ENCODE measurements around the gene GRAP2.
"Not testable (repeated sequence)": the region's sequence is repeated elsewhere in the genome, so short reads cannot be mapped to it uniquely, and the experiment has no call there.

Gene GRAP2

DNA sequence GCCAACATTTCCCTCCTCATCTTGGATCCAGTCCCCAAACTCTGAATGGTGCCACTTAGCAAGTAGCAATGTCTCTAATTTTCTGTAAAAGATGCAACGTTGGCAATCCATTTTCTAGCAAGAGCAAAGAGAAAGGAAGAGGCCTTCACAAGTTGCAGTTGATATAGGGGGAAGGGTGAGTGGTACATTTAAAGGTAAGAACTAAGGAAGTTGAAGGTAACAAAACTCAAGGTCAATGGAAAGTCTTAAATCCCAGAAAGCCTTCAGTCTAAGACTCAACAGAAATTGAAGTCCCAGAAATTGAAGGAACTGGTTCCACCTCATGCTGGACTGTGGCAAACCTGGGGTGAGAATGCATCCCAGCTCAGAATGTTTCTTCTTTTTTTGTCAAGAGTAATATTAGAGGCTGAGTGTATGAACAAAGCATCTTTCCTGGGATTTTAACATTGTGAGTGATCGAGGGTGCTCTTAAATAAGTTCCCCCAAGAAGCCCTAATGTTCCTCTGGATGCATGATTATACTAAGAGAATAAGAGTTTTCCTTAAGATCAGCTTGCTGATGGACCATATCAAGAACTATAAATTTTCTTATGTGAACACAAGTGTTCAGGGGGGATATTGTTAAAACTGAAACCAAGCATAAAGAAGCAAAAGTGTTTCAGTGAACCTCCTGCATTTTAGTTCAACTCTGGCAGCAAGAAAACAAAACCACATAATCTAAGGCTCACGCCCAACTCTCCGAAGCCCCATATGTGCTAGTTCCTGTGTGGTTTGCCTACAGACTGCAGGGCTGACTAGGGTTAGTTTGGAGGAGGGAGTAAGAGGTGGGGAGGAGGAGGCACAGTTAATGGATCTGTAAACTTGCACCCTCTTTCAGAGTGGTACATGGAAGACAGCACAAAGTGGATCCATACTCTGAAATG lies at the start of gene GRAP2:
Gene GRAP2, plus strand, starts transcription at position 779 of the 922 bp plus-strand sequence. CDS start 46,023 bp downstream, outside the sequence.
- DNase-seq: no peak

DNA sequence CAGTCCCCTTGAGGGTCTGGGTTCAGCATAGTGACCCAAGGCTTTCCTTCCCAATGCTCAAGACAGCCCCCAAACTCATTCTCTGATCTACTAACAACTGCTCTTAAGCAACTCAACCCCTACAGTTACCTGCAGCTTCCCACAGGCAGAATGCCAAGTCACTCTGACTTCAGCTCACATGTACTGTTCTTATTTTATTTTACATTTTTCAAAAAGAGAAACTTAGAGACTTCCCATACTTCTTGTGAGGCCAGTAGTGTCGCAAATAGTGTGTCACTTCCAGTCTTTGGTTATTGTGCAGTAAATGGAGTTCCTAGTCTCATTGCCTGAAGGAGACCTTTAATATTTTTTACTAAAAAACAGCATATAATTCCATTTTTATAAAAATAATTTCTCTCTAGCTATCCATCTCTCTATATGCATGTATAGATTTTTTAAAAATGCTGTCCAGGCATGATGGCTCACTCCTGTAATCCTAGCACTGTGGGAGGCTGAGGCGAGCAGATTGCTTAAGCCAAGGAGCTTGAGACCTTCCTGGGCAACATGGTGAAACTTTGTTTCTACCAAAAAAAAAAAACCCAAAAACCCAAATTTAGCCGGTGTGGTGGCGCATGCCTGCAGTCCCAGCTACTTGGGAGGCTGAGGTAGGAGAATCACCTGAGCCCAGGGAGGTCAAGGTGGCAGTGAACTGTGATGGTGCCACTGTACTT lies 49.1 kb upstream of the GRAP2 start:
- DNase-seq: no peak

DNA sequence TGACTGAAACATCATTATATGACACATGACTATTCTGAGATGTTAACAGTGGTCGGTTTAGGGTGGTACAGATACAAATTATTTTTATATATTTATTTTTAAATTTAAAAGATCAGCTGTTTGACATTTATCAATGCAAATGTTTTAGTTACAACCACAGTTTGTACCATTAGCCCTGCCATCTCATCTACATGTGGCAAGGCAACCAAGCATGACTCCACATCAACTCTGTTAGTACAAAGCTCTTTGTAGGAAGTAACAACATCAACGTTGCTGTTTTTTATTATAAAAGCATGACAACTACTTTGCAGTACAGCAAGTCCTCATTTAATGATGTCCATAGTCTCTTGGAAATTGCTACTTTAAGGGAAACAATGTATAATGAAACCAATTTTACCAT lies 48.1 kb upstream of the GRAP2 start:
- DNase-seq: no peak

DNA sequence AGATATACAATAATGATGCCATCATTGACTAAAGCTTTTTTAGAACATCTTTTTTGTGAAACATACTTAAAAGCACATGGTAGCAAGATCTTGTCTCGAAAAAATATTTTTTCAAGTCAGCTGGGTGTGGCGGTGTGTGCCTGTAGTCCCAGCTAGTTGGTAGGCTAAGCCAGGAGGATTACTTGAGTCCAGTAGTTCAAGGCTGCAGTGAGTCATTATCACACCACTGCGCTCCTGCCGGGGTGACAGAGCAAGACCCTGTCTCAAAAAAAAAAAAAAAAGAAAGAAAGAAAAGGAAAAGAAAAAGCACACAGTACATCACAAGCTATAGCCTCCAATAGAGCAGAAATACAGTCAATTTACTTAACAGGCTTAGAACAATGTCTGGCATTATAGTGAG lies 44.3 kb upstream of the GRAP2 start:
- DNase-seq: no peak

DNA sequence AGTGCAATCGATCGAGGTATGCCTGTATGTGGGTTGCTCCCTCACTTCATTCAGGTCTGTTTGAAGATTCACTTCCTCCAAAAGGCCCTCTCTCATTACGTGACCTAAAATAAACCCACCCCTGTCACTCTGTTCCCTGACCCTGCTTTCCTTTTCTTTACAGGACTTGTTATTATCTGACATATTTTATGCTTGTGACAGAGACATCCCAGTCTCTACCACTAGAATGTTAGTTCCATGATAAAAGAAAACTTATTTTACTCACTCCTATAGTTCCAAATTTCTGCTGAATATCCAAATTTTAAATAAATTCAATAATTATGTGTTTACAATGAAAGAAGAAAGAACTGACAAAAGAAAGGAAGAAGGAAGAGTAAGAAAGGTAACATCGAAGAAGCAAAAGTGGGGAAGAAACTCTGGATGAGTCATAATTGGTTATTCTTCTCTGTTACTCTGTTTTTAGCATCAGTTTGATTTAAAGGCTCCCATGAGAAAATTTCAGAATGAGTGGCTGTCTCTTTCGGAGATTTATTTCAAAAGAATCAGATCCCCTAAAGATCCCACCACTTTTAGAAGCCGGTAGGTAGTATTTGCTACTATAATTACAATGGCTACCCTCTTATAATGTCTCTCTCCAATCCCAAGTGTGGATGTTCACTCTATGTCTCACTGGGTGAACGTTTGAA lies 40.8 kb upstream of the GRAP2 start:
- DNase-seq: no peak

DNA sequence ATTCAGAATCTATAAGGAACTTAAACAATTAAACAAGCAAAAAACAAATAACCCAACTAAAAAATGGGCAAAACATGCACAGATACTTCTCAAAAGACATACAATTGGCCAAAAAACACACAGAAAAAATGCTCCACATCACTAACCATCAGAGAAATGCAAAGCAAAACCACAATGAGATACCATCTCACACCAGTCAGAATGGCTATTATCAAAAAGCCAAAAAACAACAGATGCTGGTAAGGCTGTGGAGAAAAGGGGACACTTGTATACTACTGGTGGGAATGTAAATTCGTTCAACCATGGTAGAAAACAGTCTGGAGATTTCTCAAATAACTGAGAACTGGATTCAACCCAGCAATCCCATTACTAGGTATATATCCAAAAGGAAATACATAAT lies 32.1 kb upstream of the GRAP2 start:
- DNase-seq: no peak

DNA sequence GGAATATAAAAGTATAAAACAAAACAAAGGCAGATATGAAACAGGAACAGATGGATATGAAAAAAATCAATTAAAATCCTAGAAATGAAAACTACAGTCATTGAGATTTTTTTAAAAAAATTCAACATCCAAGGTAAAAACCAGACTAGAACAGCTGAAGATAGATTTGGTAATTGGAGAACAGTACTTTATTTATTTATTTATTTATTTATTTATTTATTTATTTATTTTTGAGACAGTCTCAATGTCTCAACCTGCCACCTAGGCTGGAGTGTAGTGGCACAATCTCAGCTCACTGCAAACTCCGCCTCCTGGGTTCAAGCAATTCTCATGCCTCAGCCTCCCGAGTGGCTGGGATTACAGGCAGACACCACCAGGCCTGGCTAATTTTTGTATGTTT lies 31.1 kb upstream of the GRAP2 start:
- not testable (repeated sequence) for DNase-seq

DNA sequence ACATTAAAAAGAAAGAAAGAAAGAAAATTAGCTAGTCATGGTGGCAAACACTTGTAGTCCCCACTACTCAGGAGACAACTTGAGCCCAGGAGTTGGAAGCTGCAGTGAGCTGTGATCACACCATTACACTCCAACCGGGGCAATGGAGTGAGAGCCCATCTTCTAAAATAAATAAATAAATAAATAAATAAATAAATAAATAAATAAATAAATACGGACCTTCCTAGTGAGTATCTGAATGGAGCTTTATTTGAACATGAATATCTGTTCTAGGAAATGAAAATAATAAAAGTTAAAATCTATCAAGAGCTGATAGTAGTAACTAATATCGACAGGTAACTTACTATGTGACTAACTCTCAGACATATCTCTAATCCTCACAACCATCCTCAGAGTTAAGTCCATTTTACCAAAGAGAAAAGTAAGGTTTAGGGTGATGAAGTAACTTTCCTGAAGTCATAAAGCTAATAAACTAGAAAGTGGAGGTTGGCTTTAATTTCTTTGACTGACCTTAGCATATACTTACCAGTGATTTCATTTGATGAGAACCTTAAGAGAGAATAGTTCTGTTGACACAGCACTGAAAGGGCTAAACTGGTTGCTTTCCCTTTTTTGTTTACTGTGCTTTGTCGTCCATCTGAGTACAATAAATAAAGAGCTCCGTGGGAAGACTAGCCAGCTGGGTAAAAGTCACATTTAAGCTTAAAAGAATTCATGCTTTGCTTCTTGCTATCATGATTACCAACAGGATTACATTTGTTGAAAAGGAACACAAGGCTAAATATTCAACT lies 29.7 kb upstream of the GRAP2 start:
- DNase-seq: no peak

DNA sequence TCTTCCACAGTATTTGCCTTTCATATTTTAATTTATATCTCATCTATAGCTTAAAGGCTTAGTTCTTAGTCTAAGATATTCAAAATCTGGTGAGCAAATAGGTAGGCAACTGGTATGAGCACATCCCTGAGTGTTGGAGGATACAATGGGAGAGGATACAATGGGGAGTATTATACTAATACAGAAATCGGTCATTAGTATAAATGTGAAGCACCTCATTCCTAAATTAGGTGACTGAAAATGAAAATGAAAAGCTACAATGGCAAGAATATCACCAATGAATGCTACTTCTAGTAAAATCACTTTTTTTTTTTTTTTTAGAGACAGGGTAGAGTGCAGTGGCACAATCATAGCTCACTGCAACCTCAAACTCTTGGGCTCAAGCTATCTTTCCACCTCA lies 28.3 kb upstream of the GRAP2 start:
- no peak for DNase-seq

DNA sequence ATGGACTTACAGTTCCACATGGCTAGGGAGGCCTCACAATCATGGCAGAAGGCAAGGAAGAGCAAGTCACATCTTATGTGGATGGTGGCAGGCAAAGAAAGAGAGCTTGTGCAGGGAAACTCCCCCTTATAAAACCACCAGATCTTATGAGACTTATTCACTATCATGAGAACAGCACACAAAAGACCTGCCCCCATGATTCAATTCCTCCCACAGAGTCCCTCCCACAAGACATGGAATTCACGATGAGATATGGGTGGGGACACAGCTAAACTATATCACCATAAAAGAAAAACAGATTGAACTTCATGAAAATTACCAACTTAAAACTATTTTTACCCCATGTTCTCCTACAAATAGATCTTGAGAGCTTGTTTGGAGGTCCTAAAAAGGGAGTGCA lies 26.9 kb upstream of the GRAP2 start:
- no peak for DNase-seq

DNA sequence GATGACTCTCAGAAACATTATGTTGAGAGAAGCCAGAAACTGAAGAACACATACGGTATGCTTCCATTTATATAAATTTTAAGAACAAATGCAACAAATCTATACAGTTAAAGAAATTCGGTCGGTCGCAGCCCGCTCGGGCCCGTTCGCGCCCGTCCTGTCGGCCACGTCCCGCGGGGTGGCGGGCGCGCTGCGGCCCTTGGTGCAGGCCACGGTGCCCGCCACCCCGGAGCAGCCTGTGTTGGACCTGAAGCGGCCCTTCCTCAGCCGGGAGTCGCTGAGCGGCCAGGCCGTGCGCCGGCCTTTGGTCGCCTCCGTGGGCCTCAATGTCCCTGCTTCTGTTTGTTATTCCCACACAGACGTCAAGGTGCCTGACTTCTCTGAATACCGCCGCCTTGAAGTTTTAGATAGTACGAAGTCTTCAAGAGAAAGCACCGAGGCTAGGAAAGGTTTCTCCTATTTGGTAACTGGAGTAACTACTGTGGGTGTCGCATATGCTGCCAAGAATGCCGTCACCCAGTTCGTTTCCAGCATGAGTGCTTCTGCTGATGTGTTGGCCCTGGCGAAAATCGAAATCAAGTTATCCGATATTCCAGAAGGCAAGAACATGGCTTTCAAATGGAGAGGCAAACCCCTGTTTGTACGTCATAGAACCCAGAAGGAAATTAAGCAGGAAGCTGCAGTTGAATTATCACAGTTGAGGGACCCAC lies 25.6 kb upstream of the GRAP2 start:
- DNase-seq: not testable (repeated sequence)

DNA sequence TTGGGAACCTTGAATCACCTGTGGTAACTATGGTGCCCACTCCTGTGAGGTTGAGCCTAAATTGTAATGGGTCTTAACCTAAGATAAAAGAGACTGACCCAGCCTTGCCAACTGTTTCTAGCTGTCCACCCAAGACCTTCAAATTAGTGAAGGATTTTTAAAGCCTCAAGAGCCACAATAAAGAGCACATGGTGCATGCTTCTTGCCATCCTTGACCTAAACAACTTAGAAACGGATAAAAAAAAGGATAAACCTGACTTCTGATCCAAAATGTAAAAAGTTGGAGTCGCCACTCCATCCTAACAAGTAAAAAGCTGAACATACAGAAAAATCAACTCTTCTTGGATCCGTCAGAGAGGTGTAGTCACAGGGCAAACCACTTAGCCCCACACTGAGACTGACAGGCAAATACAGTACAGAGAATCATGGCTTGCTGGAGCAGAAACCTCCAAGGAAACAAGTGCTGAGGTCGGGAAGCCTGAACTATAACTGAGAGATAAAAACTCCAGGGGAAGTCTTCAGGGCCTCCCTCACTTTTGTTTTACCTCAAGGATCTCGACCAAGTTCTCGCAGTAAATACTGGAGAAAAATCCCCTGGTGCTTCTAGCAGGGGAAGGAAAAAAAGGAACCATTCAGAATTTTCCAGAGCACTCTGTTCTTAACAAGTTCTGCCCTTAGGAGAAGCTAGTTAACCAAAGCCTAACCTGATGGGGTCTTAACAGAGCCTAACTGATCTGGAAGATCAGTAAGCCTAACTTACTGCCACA lies 23.6 kb upstream of the GRAP2 start:
- DNase-seq: no peak

DNA sequence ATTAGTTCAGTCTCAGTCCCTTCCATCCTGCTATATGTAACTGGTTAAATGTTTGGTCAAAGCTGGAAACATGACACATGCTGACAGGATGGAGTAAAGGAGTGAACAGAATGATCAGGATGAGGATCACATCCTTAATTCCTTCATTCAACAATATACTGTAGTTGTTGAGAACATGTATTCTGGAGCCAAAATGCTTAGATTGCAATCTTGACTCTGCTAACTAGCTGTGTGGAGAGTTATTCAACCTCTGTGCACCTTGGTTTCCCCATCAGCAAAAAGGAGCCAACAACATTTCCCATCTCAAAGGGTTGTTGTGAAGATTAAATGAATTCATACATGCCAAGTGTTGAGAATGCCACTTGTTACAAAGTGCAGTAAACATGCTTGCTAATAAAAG lies 20.2 kb upstream of the GRAP2 start:
- no peak for DNase-seq

DNA sequence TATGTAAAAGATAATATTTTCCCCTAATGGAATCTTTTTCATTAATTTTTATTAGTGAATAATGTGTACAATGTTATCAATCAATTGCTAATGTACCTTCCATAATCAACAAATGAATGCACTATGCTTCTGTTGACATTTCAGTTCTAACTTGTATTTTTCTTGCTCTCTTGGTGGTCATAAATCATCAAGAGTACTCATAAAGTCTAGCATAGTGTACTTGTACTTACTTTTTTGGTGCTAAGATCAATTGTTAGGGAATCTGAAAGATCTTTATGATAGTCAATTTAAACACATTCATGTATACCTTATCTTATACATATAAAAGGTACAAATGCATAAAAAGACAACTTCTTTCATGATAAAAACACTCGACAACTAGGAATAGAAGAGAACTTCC lies 17.8 kb upstream of the GRAP2 start:
- DNase-seq: no peak

DNA sequence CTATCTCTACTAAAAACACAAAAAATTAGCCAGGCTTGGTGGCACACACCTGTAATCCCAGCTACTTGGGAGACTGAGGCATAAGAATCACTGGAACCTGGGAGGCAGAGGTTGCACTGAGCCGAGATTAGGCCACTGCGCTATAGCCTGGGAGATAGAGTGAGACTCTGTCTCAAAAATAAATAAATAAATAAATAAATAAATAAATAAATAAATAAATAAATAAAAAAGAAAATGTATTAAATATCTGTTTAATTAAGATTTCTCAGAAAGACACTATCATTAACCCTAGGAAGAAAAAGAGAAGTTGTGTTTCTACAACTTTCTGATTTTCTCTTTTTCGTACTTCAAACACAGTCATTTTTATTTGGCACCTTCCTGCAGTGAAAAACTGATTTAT lies 11.0 kb upstream of the GRAP2 start:
- DNase-seq: not testable (repeated sequence)

DNA sequence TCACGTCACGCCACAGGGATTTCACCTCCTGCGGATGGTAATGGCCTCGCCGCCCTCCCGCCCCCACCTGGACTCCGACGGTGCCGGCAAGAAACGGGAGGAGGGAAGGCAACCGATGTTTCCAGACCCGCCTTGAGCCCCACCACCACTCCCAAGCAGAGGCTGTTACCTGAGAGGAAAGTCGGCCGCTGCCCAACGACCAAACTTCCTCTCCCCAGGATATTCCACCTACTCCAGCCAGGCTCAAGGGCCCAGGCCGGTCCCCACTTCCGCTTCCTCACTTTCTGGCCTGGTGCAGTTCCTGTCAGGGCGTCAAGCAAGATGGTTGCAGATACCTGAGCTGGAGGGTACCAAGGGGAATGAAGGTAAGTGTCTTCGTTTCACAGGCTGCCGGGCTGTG lies 7.4 kb upstream of the GRAP2 start, which contains the start of gene ENTHD1:
Gene ENTHD1, minus strand, starts transcription at position 235 of the 400 bp plus-strand sequence. CDS start 6,012 bp downstream, outside the sequence.
- no peak for DNase-seq

DNA sequence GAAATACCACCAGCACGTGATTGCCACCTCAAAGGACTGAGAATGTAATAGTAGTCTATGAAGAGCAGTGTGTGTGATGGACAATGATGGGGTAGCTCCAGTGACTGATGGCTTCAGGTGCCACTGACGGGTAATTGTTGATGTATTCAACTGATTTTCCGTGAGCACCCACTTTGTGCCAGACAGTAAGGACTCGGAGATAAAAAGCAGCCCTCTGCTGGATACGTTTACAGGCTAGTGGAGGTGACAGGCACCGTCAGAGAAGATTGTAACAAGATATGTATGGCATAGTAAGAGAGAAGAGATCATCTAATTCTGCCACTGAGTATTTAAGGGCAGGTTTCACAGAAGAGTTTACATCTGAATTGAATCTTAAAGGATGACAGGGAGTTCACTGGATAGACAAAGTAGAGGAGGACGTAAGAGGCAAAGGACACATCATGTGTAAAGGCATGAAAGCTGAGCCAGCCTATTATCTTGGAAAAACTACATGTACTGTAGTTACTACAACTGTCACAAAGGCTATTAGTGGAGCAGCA lies 6.3 kb upstream of the GRAP2 start:
- no peak for DNase-seq

DNA sequence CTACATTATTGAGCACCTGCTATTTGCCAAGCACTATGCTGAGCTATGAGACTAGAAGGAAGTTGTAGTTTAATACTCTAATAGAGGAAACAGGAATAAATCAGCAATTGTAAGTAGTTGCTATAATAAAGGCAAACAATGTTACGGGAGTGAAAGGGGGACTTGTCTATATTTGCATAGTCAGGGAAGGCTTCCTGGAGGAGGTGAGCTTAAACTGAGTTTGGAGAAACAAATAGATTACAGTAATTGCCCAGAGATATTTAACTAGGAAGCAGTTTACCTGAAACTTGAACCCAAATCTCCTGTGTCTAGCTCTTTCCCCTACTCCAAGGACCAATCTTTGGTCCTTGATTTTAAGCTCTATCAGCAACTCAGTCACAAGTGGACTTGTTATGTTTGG lies 5.2 kb upstream of the GRAP2 start:
- no peak for DNase-seq

DNA sequence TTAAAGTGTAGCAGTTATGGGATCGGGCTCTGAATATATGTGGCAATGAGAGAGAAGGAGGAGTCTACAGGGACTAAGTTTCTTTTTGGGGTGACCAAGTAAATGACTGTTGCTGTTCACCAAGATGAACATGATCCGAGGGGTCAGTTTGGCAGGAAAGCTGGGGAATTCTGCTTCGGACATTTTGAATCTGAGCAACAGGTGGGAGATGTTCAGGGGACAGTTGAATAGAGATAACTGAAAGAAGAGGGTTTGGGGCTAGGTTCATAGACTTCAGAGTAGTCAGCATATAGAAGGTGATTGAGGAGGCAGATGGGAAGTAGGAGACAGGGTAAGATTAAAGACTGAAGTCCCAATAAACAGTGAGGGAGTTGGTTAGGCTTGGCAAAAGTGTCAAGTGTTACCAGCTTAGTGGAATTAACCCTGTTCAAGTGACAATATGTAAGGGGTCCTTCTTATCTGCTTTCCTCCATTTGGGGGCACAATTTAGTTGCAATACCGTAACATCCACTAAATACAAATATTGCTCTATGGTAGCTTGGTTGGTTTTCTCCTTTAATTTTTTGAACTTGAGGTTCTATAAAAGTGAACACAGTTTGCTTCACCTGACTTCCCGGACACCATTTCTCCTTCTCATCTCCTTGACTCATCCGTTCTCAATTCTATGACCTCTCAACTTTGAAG lies 4.4 kb upstream of the GRAP2 start:
- DNase-seq: no peak

DNA sequence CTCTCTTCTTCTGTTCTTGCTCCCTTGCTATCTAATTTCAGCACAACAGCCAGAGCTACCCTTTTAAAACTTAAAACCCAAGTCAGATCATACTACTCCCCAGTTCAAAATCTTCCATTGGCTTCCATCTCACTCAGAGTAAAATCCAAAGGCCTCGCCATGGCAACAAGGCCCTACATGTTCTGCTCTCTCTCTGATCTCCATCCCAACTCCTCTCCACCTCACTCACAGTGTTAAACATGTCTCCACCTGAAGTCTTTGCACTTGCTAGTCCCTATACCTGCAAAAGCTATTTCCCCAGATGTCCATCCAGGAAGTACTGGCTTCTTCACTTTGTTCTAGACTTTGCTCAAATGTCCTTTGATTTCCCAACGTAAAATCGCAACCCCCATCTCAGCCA lies 3.0 kb upstream of the GRAP2 start:
- DNase-seq: no peak

Data from NCI-H1105 treated with DMSO at 0.1 percent for 48 hours (cell line).